GM18517 (cell line): ENCODE results near the gene TRAF1.

Experiments
- ATAC-seq: cut with Tn5 transposase; IDR thresholded peaks from one replicate; pipeline ENCODE4 v1.9.1; 2021; ENCODE audit warnings: mild to moderate bottlenecking, moderate library complexity; ENCODE audit not compliant: unreplicated experiment

TRAF1 gene

GRCh38 chr9:120872791-120873502 lies 53.6 kb downstream of the TRAF1 start:
- no peak for ATAC-seq

- ATAC-seq, result no peak
Observed at GRCh38 chr9:120870206-120870605, 56.4 kb downstream of the TRAF1 start.

- ATAC-seq, result no peak
Observed at GRCh38 chr9:120869726-120870125, 56.9 kb downstream of the TRAF1 start.

GRCh38 chr9:120869360-120869687 lies 57.3 kb downstream of the TRAF1 start:
- no peak for ATAC-seq

- peak; percentile 68 for ATAC-seq
Observed at GRCh38 chr9:120868676-120869359, 57.8 kb downstream of the TRAF1 start.

- no peak for ATAC-seq
Observed at GRCh38 chr9:120868339-120868675, 58.3 kb downstream of the TRAF1 start.

- no peak for ATAC-seq
Observed at GRCh38 chr9:120867676-120868338, 58.8 kb downstream of the TRAF1 start.

GRCh38 chr9:120866651-120867050 lies 59.9 kb downstream of the TRAF1 start:
- ATAC-seq, result no peak

GRCh38 chr9:120865809-120866208 lies 60.8 kb downstream of the TRAF1 start:
- no peak for ATAC-seq

GRCh38 chr9:120865176-120865575 lies 61.4 kb downstream of the TRAF1 start:
- ATAC-seq, result no peak

GRCh38 chr9:120864719-120865118 lies 61.9 kb downstream of the TRAF1 start:
- ATAC-seq, result no peak

- ATAC-seq, result no peak
Observed at GRCh38 chr9:120863833-120864232, 62.8 kb downstream of the TRAF1 start.

- no peak for ATAC-seq
Observed at GRCh38 chr9:120862452-120862851, 64.1 kb downstream of the TRAF1 start.

- no peak for ATAC-seq
Observed at GRCh38 chr9:120861935-120862334, 64.7 kb downstream of the TRAF1 start.

GRCh38 chr9:120860083-120860482 lies 66.5 kb downstream of the TRAF1 start:
- no peak for ATAC-seq

- no peak for ATAC-seq
Observed at GRCh38 chr9:120859361-120859760, 67.2 kb downstream of the TRAF1 start.

GRCh38 chr9:120857902-120858301 lies 68.7 kb downstream of the TRAF1 start:
- no peak for ATAC-seq

- no peak for ATAC-seq
Observed at GRCh38 chr9:120857481-120857880, 69.1 kb downstream of the TRAF1 start.

GRCh38 chr9:120856700-120857099 lies 69.9 kb downstream of the TRAF1 start:
- ATAC-seq, result no peak

GRCh38 chr9:120855827-120856670 lies 70.5 kb downstream of the TRAF1 start:
- ATAC-seq, result no peak

GRCh38 chr9:120854596-120855327 lies 71.8 kb downstream of the TRAF1 start:
- no peak for ATAC-seq
